Aorta (tissue), 5 donors: ENCODE measurements around the gene MYB. TPM values are rescaled to one million over a fixed set of nuclear protein-coding genes. Genes with fewer than 3 reads are reported as not detected.

Experiments
- ATAC-seq: fragments of 200-7000 bp; cut with Tn5 transposase; one replicate; pipeline ENCODE4 v1.9.1; 2022; ENCODE audit warnings: moderate library complexity; ENCODE audit not compliant: low FRiP score
- DNase-seq, 2 donors: peaks; one replicate each; pipeline ENCODE4 v3.0.0-alpha.2; 2020
- H3K27ac ChIP-seq, 2 donors: one replicate each; pipeline ENCODE4 v1.5.1; 2013; ENCODE audit warnings: low read length in 2 of 2, mild to moderate bottlenecking in 2 of 2, moderate library complexity in 2 of 2, control low read depth in 1 of 2, inconsistent platforms in 1 of 2, low read depth in 1 of 2
- H3K27me3 ChIP-seq, 2 donors: one replicate each; pipeline ENCODE4 v1.6.1; 2013; ENCODE audit warnings: control low read depth in 1 of 2, low read length in 1 of 2, mild to moderate bottlenecking in 1 of 2, moderate library complexity in 1 of 2; ENCODE audit not compliant: insufficient read depth in 2 of 2, control insufficient read depth in 1 of 2
- H3K36me3 ChIP-seq, 2 donors: one replicate each; pipeline ENCODE4 v1.6.1; 2013; ENCODE audit warnings: control low read depth in 1 of 2, low read length in 1 of 2, mild to moderate bottlenecking in 1 of 2; ENCODE audit not compliant: insufficient read depth in 2 of 2, control insufficient read depth in 1 of 2
- H3K4me1 ChIP-seq, 2 donors: one replicate each; pipeline ENCODE4 v1.6.1; 2013; ENCODE audit warnings: low read length in 2 of 2, control low read depth in 1 of 2, mild to moderate bottlenecking in 1 of 2, moderate library complexity in 1 of 2; ENCODE audit not compliant: insufficient read depth in 2 of 2, control insufficient read depth in 1 of 2
- H3K4me3 ChIP-seq, 2 donors: one replicate each; pipeline ENCODE4 v1.5.1; 2013; ENCODE audit warnings: low read length in 2 of 2, control low read depth in 1 of 2, mild to moderate bottlenecking in 1 of 2
- H3K9me3 ChIP-seq: one replicate; pipeline ENCODE4 v1.6.1; 2013; ENCODE audit warnings: mild to moderate bottlenecking, low read length; ENCODE audit not compliant: control insufficient read depth
- WGBS, 2 donors: extraction: QIAGEN DNeasy Blood & Tissue Kit; methylation state at CpG; one replicate each; pipeline ENCODE4 v1.1.7; 2013; 5-methylcytosine and 5-hydroxymethylcytosine counted together
- intact Hi-C, 2 donors: fragments of 100-400 bp; cut with DNase I; formaldehyde crosslinking; loops; one replicate each; pipeline versions ENCODE4 v1.14.2 to v1.15.0; 2022
- microRNA-seq, 2 donors: library from miRNA; unstranded; fragments of <30 nt; microRNA quantifications; one replicate each; pipeline ENCODE4 v1.2.0, GENCODE V29; 2020
- polyA plus RNA-seq, 2 donors: library from polyadenylated mRNA; stranded (reverse); fragments of 200-250 nt; gene quantifications; one replicate each; pipeline ENCODE4 v1.2.3, GENCODE V29; 2013
- total RNA-seq, 2 donors: library from RNA; stranded (reverse); fragmentation: NEBNext Ultra II Directional; extraction: Animal tissue kit (Norgen Biotek cat#: 25700); gene quantifications; one replicate each; pipeline ENCODE4 v1.2.1, GENCODE V29; 2021
- donor health status: healthy with polysubstance abuse.
- donor health status: Bipolar disorder and iron deficiency.
- donor health status: DM: no; HTN: no; CAD: no.
- donor health status: DM: no; HTN: no; CAD: no.
- donor health status: DM: yes; HTN: yes; CAD: no.

The MYB gene
- total and polyA plus RNA-seq, 4 donors = 0.87 to 2.8 TPM; not detected in 2

DNA sequence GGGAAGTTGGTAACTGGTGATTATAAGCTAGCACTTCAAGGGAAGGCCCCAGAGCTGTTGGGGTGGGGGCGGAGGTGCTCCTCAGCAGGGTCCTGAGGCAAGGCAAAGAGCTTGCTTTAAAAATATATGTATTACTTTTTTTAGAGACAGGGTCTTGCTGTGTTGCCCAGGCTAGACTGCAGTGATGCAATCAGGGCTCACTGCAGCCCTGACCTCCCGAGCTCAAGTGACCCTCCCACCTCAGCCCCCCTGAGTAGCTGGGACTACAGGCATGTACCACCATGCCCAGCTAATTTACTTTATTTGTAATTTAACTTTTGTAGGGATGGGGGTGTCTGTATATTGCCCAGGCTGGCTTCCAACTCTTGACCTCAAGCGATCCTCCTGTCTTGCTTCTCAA is 87.2 kb downstream of the MYB start:
- intact Hi-C loops = no loop called here
- whole genome bisulfite sequencing, 2 donors = 87 to 93% methylated on average over 3 of the region's 3 CpGs
- no peaks in the 10 kb centered on the region for H3K4me1 ChIP-seq
- DNase-seq (no peak), ATAC-seq (no peak)
- no peak overlapping the region for H3K4me3 ChIP-seq
- no peak overlapping the region for H3K27ac ChIP-seq
- no peaks in the 10 kb centered on the region for H3K27me3 ChIP-seq
- H3K9me3 ChIP-seq = no peaks in the 10 kb centered on the region
- no peaks in the 10 kb centered on the region for H3K36me3 ChIP-seq

DNA sequence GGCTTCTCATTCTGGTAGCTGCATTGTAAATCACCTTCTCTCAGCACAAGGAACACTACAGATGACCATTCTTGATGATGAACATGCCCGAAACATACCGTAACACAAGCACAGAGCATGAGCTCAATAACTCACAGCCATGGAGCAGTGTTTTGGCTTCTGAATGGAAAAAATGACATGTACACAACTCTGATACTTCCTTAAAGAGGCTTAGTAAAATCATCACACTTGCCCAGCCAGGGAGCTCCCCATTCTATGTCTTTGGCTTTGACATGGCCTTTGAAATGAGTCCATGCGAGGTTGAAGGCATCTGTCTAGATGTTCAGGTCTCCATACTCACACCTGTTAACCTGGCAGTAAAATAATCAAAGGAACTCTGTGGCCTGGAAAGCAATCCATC is 87.6 kb downstream of the MYB start:
- DNase-seq (no peak), ATAC-seq (no peak)
- intact Hi-C loops = no loop called here
- Histone ChIP-seq H3K27me3 (no peaks in the 10 kb centered on the region), H3K4me3 (no peak overlapping the region), H3K4me1 (no peaks in the 10 kb centered on the region), H3K9me3 (no peaks in the 10 kb centered on the region), H3K36me3 (no peaks in the 10 kb centered on the region), H3K27ac (no peak overlapping the region)
- 91 to 92% methylated on average over 3 of the region's 3 CpGs for WGBS, 2 donors

Small RNA genes lying within 50 kb of the gene (microRNA-seq; reads per million reads assigned to microRNA genes)
- gene MIR548A2 = 0 reads per million in 2 donors

Other genes starting within 250 kb of the MYB start
- 1 to 10 TPM; 1.6 to 4.1 TPM for gene ALDH8A1, start 231.2 kb upstream of the MYB start, total RNA-seq
- gene ALDH8A1, start 231.2 kb upstream of the MYB start, polyA plus RNA-seq = 1 to 10 TPM in 1 of 2 donors, under 1 TPM in 1; 0.75 to 1.8 TPM
- gene HBS1L, start 126.5 kb upstream of the MYB start, total RNA-seq = 10 to 100 TPM; 59.2 to 61.0 TPM
- 10 to 100 TPM; 21.9 to 37.6 TPM for gene HBS1L, start 126.5 kb upstream of the MYB start, polyA plus RNA-seq